Measurements from ENCODE around the gene GLUL. TPM values are rescaled to one million over a fixed set of nuclear protein-coding genes. Genes with fewer than 3 reads are reported as not detected.

Gene GLUL
- total and polyA plus RNA-seq, 2 donors from 2014 or later, result 90.6 to 533 TPM

GRCh38 chr1:182385885-182386853 lies 5.4 kb downstream of the GLUL start:
- Histone ChIP-seq H3K27ac (ENCODE audit: low read depth in 2 of 2, low read length in 2 of 2) (no peak overlapping the region), H3K4me3 (ENCODE audit: low read length in 3 of 3) (no peak overlapping the region), H3K36me3 (ENCODE audit: control insufficient read depth in 2 of 3, insufficient read depth in 3 of 3, low read length in 3 of 3) (peaks cover 21 to 44% (median 29%) of the 10 kb centered on the region in 3 donors), H3K9ac (ENCODE audit: low read length in 3 of 3) (no peak overlapping the region), H3K4me1 (ENCODE audit: control insufficient read depth in 2 of 3, insufficient read depth in 2 of 3, low read depth in 1 of 3, low read length in 3 of 3) (peaks cover 0 to 9% (median 2%) of the 10 kb centered on the region in 3 donors), H3K9me3 (ENCODE audit: control insufficient read depth in 2 of 3, insufficient read depth in 1 of 3, low read length in 3 of 3) (no peaks in the 10 kb centered on the region), H3K27me3 (ENCODE audit: control insufficient read depth, insufficient read depth, low read length) (no peaks in the 10 kb centered on the region)
- DNase-seq (no peak), FAIRE-seq (no peak)
- TF ChIP-seq CTCF (IDR thresholded peaks at IDR 0.05; ENCODE audit: borderline replicate concordance, extremely low read depth, insufficient read depth), result no peak
- intact Hi-C loops (cut with DNase I), result no loop called here

GRCh38 chr1:182384387-182384960 lies 7.1 kb downstream of the GLUL start:
- FAIRE-seq (no peak), DNase-seq (no peak)
- intact Hi-C loops (cut with DNase I), result no loop called here
- no peak for TF ChIP-seq CTCF (IDR thresholded peaks at IDR 0.05; ENCODE audit: borderline replicate concordance, extremely low read depth, insufficient read depth)
- H3K9me3 ChIP-seq (ENCODE audit: control insufficient read depth in 2 of 3, insufficient read depth in 1 of 3, low read length in 3 of 3), result no peaks in the 10 kb centered on the region
- H3K27me3 ChIP-seq (ENCODE audit: control insufficient read depth, insufficient read depth, low read length), result no peaks in the 10 kb centered on the region
- H3K27ac ChIP-seq (ENCODE audit: low read depth in 2 of 2, low read length in 2 of 2), result no peak overlapping the region
- peaks cover 0 to 7% (median 0%) of the 10 kb centered on the region in 3 donors for H3K4me1 ChIP-seq (ENCODE audit: control insufficient read depth in 2 of 3, insufficient read depth in 2 of 3, low read depth in 1 of 3, low read length in 3 of 3)
- H3K9ac ChIP-seq (ENCODE audit: low read length in 3 of 3), result no peak overlapping the region
- H3K4me3 ChIP-seq (ENCODE audit: low read length in 3 of 3), result no peak overlapping the region
- peaks cover 21 to 44% (median 29%) of the 10 kb centered on the region in 3 donors for H3K36me3 ChIP-seq (ENCODE audit: control insufficient read depth in 2 of 3, insufficient read depth in 3 of 3, low read length in 3 of 3)

- intact Hi-C loops (cut with DNase I), result no loop called here
- no peaks in the 10 kb centered on the region for H3K27me3 ChIP-seq (ENCODE audit: control insufficient read depth, insufficient read depth, low read length)
- no peak for TF ChIP-seq CTCF (IDR thresholded peaks at IDR 0.05; ENCODE audit: borderline replicate concordance, extremely low read depth, insufficient read depth)
- FAIRE-seq (no peak), DNase-seq (no peak)
- H3K27ac ChIP-seq (ENCODE audit: low read depth in 2 of 2, low read length in 2 of 2), result no peak overlapping the region
- peaks cover 0 to 2% (median 0%) of the 10 kb centered on the region in 3 donors for H3K4me1 ChIP-seq (ENCODE audit: control insufficient read depth in 2 of 3, insufficient read depth in 2 of 3, low read depth in 1 of 3, low read length in 3 of 3)
- no peaks in the 10 kb centered on the region for H3K9me3 ChIP-seq (ENCODE audit: control insufficient read depth in 2 of 3, insufficient read depth in 1 of 3, low read length in 3 of 3)
- no peak overlapping the region for H3K9ac ChIP-seq (ENCODE audit: low read length in 3 of 3)
- H3K4me3 ChIP-seq (ENCODE audit: low read length in 3 of 3), result no peak overlapping the region
- H3K36me3 ChIP-seq (ENCODE audit: control insufficient read depth in 2 of 3, insufficient read depth in 3 of 3, low read length in 3 of 3), result peaks cover 21 to 44% (median 29%) of the 10 kb centered on the region in 3 donors
Observed at GRCh38 chr1:182383934-182384333, 7.7 kb downstream of the GLUL start.
